ENCODE results near the gene GPR84.

The GPR84 gene

DNA sequence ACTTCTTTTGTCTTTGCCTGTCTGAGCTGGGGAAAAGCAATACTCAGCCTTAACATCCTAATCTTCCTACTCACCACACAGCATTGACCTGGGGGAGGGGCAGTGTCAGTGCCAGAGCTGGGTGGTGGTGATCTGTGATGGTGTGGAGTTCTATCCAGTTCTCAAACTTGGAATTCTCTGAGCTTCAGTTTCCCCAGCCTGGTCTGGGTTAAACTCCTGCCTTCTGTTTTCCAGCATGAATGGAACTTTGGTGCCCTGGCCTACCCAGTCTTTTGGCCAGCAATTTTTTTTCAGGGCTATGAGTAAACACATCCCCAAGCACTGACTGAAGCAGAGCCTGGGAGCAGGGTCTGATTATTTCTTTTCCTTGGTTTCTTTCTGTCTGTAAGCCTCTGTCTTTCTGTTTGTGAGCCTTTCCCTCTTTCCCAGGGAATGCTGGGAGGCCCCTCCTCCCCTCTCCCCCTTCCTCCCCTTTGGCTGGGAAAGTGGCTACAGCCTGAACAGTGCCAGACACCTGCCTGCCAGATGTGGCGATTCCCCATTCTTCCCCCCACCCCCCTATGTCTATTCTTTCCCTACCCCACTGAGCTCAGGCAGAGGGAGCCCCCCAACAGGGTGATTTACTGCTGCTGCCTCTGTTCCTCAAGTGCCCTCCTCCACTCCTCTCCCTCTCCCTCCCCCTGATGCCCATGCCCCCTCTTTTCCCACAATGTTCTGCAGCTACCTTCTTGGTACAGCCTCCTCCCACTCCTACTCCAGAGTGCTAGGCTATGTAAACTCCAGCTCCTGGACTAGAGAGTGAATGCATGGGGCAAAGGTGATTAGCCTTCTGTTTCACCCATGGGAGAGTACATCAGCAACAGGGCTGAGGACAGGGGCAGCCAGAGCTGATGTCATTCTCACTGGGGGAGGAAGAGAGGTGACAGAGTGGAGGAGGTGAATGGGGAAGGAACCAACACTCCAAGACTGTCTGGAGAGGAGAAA, 11.1 kb downstream of the GPR84 start:
- Histone ChIP-seq H3K4me3 (no peak overlapping the region), H3K27me3 (no peaks in the 10 kb centered on the region), H3K4me1 (peaks cover 27 to 69% (median 41%) of the 10 kb centered on the region in 10 experiments), H4K20me1 (peaks cover 0 to 52% (median 0%) of the 10 kb centered on the region in 11 experiments; a peak in 4 of 22 replicates), H3K4me2 (peak overlapping the region in 8 of 11 experiments; percentile 38 to 73 (median 66); a peak in 14 of 22 replicates), H3K36me3 (peaks cover 33 to 73% (median 43%) of the 10 kb centered on the region in 11 experiments), H3K9me3 (replicated peaks in 1 of 11) (no peaks in the 10 kb centered on the region), H3K9ac (peak overlapping the region in 3 of 11 experiments; percentile 26 to 54 (median 28); a peak in 2 of 22 replicates), H3K27ac (no peak overlapping the region)
- TF ChIP-seq Cebpa-rat (IDR thresholded peaks at IDR 0.05), result no peak

GRCh38 chr12:54352022-54352531, 12.2 kb downstream of the GPR84 start:
- peak overlapping the region in 6 of 11 experiments; percentile 10 to 50 (median 34); a peak in 5 of 22 replicates for H3K9ac ChIP-seq

GRCh38 chr12:54351341-54351740, 12.9 kb downstream of the GPR84 start:
- no peak overlapping the region; a peak in 1 of 22 replicates for H3K27ac ChIP-seq
- peaks cover 51 to 75% (median 62%) of the 10 kb centered on the region in 11 experiments for H3K36me3 ChIP-seq
- peaks cover 12 to 60% (median 25%) of the 10 kb centered on the region in 10 experiments for H3K4me1 ChIP-seq
- H3K9me3 ChIP-seq (replicated peaks in 1 of 11), result no peaks in the 10 kb centered on the region
- H3K9ac ChIP-seq, result peak overlapping the region in 5 of 11 experiments; percentile 10 to 50 (median 19); a peak in 4 of 22 replicates
- TF ChIP-seq Cebpa-rat (IDR thresholded peaks at IDR 0.05), result no peak
- peaks cover 0 to 52% (median 0%) of the 10 kb centered on the region in 11 experiments; a peak in 4 of 22 replicates for H4K20me1 ChIP-seq
- no peak overlapping the region for H3K4me3 ChIP-seq
- H3K27me3 ChIP-seq, result no peaks in the 10 kb centered on the region
- H3K4me2 ChIP-seq, result peak overlapping the region; percentile 38 to 73 (median 60); a peak in 17 of 22 replicates

More at GRCh38 chr12:54352022-54352531, 12.2 kb downstream of the GPR84 start:
- Histone ChIP-seq H3K27ac (peak overlapping the region in 1 of 11 experiments; percentile 9; a peak in 2 of 22 replicates), H4K20me1 (peaks cover 0 to 53% (median 0%) of the 10 kb centered on the region in 11 experiments; a peak in 4 of 22 replicates), H3K4me3 (no peak overlapping the region), H3K27me3 (no peaks in the 10 kb centered on the region), H3K9me3 (replicated peaks in 1 of 11) (no peaks in the 10 kb centered on the region), H3K4me2 (peak overlapping the region; percentile 38 to 73 (median 60)), H3K36me3 (peaks cover 44 to 74% (median 54%) of the 10 kb centered on the region in 11 experiments), H3K4me1 (peaks cover 16 to 60% (median 30%) of the 10 kb centered on the region in 10 experiments)
- no peak for TF ChIP-seq Cebpa-rat (IDR thresholded peaks at IDR 0.05)

DNA sequence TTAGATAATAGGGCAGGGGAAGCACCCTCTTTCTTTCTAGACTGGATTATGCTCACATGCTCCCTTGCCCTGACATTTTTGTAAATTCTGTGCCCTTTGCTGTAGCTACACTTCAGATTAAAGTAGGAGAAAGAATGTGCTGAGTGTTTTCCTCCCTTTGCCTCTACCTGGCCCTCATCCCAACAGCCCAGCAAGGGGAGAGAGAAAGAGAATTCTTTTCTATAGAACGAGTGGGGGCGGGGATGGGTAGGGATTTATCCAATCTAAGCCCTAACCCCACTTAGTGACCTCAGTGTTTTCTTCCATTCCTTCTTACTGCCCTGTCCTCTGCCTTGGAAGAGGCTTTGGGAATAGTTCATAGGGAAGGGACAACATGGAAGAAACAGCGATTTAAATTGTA, 13.5 kb downstream of the GPR84 start:
- Histone ChIP-seq H3K9me3 (replicated peaks in 1 of 11) (no peaks in the 10 kb centered on the region), H3K4me2 (peak overlapping the region in 4 of 11 experiments; percentile 17 to 70 (median 64); a peak in 4 of 22 replicates), H3K36me3 (peaks cover 57 to 79% (median 67%) of the 10 kb centered on the region in 11 experiments), H4K20me1 (peaks cover 0 to 51% (median 0%) of the 10 kb centered on the region in 11 experiments; a peak in 4 of 22 replicates), H3K27ac (no peak overlapping the region), H3K4me3 (no peak overlapping the region), H3K4me1 (peaks cover 12 to 62% (median 24%) of the 10 kb centered on the region in 10 experiments), H3K27me3 (no peaks in the 10 kb centered on the region), H3K9ac (peak overlapping the region in 2 of 11 experiments; percentile 19 to 41; a peak in 1 of 22 replicates)
- no peak for TF ChIP-seq Cebpa-rat (IDR thresholded peaks at IDR 0.05)

DNA sequence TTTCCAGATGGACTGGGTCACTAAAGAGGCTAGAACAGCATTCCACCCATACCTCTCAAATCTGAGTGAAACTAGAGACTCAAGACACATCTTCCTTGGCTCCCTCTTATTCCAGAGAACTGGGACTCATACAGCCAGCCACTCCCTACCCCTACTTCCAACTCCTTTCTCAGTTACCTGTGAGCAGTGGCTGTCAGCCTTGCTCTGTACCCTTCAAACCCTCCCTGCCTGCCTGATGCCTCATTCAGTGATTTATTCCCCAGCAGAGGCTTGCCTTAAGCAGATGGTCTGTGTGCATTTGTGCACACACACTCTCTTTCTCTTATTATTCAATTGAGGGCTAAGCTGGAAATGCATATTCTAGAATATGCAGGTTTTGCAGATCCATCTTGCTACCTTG, 14.6 kb downstream of the GPR84 start:
- peaks cover 67 to 83% (median 78%) of the 10 kb centered on the region in 11 experiments for H3K36me3 ChIP-seq

DNA sequence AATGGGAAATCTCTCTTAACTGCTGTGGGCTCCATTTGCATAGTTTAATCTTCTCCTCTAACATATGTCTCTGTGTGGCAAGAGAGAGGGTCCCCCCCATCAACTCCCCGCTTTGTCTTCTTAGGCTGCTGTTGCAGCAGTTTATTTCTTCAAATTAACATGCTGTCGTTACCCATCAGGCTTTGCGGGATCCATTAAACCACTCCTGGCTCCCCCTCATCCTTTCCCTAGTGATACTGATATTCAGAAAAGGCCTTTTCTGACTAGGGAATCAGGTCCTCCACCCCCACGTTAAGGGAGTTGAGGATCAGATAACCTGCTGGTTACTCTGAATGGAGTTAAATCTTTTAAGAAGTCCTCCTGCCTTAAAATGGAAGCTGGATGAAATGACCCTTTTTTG, 15.2 kb downstream of the GPR84 start:
- Histone ChIP-seq H3K4me1 (peaks cover 12 to 67% (median 36%) of the 10 kb centered on the region in 10 experiments), H3K36me3 (peaks cover 71 to 87% (median 84%) of the 10 kb centered on the region in 11 experiments), H3K27me3 (no peaks in the 10 kb centered on the region), H3K9me3 (replicated peaks in 1 of 11) (no peaks in the 10 kb centered on the region), H3K4me3 (no peak overlapping the region), H3K27ac (no peak overlapping the region), H3K4me2 (no peak overlapping the region), H4K20me1 (peaks cover 0 to 50% (median 0%) of the 10 kb centered on the region in 11 experiments; a peak in 6 of 22 replicates), H3K9ac (no peak overlapping the region)
- TF ChIP-seq Cebpa-rat (IDR thresholded peaks at IDR 0.05), result no peak

More for the DNA sequence above, 14.6 kb downstream of the GPR84 start:
- TF ChIP-seq Cebpa-rat (IDR thresholded peaks at IDR 0.05), result no peak
- H3K4me2 ChIP-seq, result no peak overlapping the region
- H3K27ac ChIP-seq, result no peak overlapping the region
- H3K4me3 ChIP-seq, result no peak overlapping the region
- H3K9ac ChIP-seq, result no peak overlapping the region
- peaks cover 12 to 67% (median 33%) of the 10 kb centered on the region in 10 experiments for H3K4me1 ChIP-seq
- no peaks in the 10 kb centered on the region for H3K9me3 ChIP-seq (replicated peaks in 1 of 11)
- H3K27me3 ChIP-seq, result no peaks in the 10 kb centered on the region
- H4K20me1 ChIP-seq, result peaks cover 0 to 52% (median 0%) of the 10 kb centered on the region in 11 experiments; a peak in 6 of 22 replicates

DNA sequence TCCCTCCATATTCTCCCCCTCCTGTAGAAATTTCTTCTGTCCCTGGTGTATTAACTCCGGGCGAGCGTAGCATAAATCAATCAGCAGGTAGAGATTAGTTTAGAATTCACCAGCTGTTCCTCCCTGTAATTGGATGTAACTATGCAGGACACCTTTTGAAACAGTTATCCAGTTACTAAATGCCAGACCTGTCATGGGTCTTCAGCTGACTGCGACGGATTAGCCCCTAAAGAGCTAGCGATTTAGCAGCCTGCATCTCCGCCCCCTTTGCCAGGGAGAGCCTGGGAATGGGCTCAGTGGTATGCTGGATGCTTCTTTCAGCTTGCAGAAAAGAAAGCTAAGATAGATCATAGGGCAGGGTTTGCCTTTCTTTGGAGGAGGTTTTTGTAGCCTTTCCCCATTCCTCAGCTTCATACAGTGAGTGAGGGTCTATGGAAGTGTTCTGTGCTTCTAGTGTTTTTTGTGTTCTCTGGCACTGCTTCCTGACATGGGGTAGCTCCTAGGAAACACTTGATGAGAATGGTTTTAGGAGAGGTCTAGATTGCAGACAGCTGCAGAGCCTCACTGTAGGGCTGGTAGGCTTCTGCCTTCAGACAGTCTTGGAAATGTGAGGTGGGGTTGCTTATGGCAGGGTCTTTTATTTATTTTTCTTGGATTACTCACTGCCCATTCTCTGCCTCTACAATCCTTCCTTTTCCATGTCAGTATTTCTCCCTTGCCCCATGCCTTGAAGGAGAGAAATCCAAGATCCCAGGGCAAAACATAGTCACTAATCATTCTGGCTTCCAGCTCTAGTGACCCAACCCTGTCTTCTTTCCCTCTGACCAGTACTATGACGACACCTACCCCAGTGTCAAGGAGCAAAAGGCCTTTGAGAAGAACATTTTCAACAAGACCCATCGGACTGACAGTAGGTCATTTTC, 22.6 kb downstream of the GPR84 start:
- Histone ChIP-seq H3K27me3 (no peaks in the 10 kb centered on the region), H3K9me3 (replicated peaks in 1 of 11) (no peaks in the 10 kb centered on the region), H3K27ac (no peak overlapping the region), H3K4me1 (peaks cover 0 to 65% (median 32%) of the 10 kb centered on the region in 10 experiments; a peak in 14 of 20 replicates), H3K4me2 (no peak overlapping the region), H3K36me3 (peaks cover 58 to 87% (median 71%) of the 10 kb centered on the region in 11 experiments), H4K20me1 (peaks cover 0 to 41% (median 10%) of the 10 kb centered on the region in 11 experiments; a peak in 10 of 22 replicates), H3K9ac (no peak overlapping the region), H3K4me3 (no peak overlapping the region)
- TF ChIP-seq Cebpa-rat (IDR thresholded peaks at IDR 0.05), result no peak

- no peak overlapping the region for H3K4me2 ChIP-seq
- peaks cover 51 to 79% (median 63%) of the 10 kb centered on the region in 11 experiments for H3K36me3 ChIP-seq
- no peak overlapping the region for H3K27ac ChIP-seq
- no peak overlapping the region for H3K4me3 ChIP-seq
- no peak overlapping the region for H3K9ac ChIP-seq
- peaks cover 0 to 41% (median 10%) of the 10 kb centered on the region in 11 experiments; a peak in 10 of 22 replicates for H4K20me1 ChIP-seq
- TF ChIP-seq Cebpa-rat (IDR thresholded peaks at IDR 0.05), result no peak
- H3K27me3 ChIP-seq, result no peaks in the 10 kb centered on the region
- H3K9me3 ChIP-seq (replicated peaks in 1 of 11), result no peaks in the 10 kb centered on the region
- H3K4me1 ChIP-seq, result peaks cover 6 to 65% (median 36%) of the 10 kb centered on the region in 10 experiments
Observed at GRCh38 chr12:54340846-54341245, 23.4 kb downstream of the GPR84 start.

Data from BLaER1 treated with 17β-estradiol and CSF1 and Interleukin-3, amounts not matched to agents 10 nM and 100 nM (cell line).